DND-41 (cell line): ENCODE measurements around the gene HNRNPA2B1.
"Not testable (repeated sequence)": the region's sequence is repeated elsewhere in the genome, so short reads cannot be mapped to it uniquely, and the experiment has no call there.

Experiments used
- CTCF ChIP-seq: IDR thresholded peaks from 2 replicates; pipeline ENCODE4 v1.5.1; 2012; ENCODE audit warnings: borderline replicate concordance, low read length, moderate library complexity, mild to moderate bottlenecking; ENCODE audit not compliant: poor library complexity, severe bottlenecking; ENCODE audit errors: extremely low read depth
- EZH2 ChIP-seq: IDR thresholded peaks from 3 replicates; pipeline ENCODE4 v1.6.1; 2012; ENCODE audit warnings: borderline replicate concordance, low read depth, mild to moderate bottlenecking, moderate library complexity, low read length, inconsistent platforms; ENCODE audit not compliant: severe bottlenecking

GRCh38 chr7:26148307-26148700, 52.2 kb downstream of the HNRNPA2B1 start:
- not testable (repeated sequence) for TF ChIP-seq CTCF, EZH2
